DMS153 (cell line): ENCODE results near the gene LACTB.

Experiments
- DNase-seq: peaks from one replicate; lab custom pipeline; 2025; lab: John Stamatoyannopoulos, UW

LACTB gene

GRCh38 chr15:63121382-63122001 lies at the start of gene LACTB:
LACTB (plus strand) TSS chr15:63121861; CDS start chr15:63121872, 11 bp downstream.
- DNase-seq = peak; percentile 29

GRCh38 chr15:63072023-63072650 lies 49.5 kb upstream of the LACTB start:
- no peak for DNase-seq

GRCh38 chr15:63072809-63073277 lies 48.8 kb upstream of the LACTB start:
- no peak for DNase-seq

DNA sequence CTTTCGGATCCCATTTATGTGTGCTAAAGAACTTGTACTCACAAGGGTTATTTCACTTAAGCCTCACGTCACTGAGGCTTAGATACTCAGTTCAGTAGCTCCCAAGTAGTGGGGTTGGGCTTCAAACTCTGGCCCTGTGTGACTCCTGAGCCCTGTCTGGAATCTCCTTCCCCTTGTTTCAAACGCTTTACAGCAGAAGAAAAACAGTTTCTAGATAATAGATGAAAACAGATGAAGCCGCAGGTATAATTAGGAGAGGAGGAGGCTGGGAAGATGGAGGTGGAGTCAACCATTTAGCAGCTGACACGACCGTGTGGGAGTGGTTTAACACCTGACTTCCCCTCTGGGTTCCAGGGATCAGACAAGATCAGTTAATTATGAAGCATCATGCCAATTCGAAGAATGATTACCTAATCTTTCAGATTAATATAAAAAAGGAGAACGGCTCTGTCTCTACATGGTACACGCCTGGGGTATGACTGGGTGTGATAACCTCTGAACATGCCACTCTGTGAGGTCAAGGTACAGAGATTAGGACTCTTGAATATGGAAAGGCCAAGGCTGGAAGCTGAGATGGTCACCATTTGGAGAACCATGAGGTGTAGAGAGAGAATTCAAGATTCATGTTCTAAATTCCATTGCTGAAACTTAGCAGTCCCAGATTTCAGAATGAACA lies 48.0 kb upstream of the LACTB start:
- DNase-seq = no peak

DNA sequence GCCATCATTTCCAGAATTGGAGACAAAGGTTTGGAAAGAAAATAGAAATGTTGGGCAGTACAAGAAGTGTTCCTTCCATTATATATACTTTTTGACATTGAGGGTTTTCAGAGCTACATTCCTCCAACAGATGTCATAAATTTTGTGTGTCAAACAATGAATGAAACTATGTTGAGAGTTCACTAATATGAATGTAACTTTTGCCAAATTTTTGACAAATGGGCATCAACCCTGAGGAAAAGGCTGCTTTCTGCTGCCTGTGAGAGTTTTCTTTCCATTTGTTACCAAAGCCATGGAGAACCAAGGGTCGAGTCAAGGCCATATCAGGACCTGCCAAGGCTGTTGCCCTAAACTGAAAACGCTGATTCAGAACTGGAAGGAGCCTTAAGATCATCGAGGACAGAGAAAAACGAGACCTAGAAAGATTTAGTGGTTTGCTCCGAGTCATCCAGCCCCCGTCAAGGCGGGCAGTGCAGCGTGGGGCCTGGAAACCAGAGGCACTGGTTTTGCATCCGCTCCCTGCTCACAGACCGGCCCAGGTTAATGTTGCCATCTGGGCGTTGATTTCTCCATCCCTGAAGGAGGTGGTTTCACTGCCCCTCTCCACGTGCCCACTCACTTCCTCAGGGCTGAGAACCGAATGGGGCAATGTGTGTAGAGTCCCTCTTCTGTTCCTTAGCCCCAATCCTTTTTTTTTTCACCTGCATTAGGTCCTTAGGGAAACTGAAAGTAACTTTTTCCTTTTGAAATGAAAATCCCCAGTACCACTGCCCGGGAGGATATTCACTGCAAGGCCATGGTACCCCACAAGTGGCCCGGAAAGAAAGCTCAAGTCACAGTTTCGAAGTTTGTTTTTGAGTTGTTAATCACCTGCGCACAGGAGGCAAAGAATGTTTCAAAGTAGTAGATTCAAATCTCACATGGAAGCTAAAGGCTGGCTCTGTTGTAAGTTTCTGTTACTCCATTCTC lies 46.4 kb upstream of the LACTB start:
- DNase-seq = no peak

GRCh38 chr15:63075984-63076713 lies 45.5 kb upstream of the LACTB start:
- DNase-seq = no peak

GRCh38 chr15:63076714-63077046 lies 45.0 kb upstream of the LACTB start:
- no peak for DNase-seq

GRCh38 chr15:63077952-63078351 lies 43.7 kb upstream of the LACTB start:
- no peak for DNase-seq

DNA sequence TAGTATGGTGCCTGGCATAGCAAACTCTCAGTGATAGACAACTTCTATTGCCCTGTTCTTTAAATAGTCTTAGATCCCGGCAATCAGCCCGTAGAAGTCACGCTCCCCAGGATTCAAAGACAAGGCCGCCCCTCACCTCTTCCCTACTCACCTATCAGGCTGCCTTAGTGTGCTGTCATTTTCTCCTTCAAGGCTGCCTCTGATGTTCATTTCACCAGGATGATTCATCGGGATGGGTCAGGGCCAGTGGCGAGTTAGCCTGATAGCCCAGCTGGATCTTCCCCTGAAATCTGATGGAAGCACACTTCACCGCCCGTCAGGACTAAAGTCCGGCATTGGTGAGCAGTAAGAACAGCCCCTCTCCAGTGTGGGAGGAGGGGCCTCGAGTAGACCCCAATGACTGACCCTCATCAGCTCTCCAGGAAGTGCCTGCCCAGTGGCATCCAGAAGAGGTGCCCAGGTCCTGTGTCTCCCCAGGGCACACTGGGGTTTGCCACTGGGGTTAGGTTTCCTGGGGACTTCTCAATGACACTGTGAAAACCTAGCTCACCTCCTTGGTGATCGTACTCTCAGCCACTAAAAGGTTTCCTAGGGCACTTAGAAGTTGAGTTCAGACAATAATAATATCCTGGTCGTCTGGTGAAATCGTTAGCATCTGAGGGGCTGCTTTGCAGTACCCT lies 41.6 kb upstream of the LACTB start:
- no peak for DNase-seq

DNA sequence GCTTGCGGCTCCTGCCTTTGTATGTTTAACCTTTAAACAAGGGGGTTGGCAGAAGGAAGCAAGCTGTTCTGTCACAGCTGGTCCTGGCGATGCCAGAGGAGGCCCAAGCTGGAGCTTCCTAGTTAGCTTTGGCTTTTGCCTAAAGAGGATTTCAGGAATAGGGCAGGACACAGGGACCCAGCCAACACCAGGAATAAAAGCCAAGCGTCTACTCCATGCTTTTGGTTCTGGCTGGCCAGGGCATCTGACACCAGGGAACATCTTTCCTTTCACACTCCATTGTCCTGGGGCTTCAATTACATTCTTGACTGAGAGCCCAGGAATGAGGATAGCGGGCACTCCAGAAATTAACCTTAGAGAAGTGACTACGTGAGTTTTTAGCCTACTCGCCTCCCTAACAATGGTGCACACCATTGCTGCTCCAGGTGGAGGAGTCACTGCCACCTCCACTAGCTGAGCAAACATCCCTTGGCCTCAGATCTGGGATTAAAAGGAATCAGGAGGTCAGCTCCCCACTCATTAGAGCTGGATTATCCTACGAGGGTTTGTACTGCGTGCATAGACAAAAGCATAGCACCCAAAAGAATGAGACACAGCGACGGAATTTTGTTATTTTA lies 40.9 kb upstream of the LACTB start:
- DNase-seq = no peak

GRCh38 chr15:63082366-63082765 lies 39.3 kb upstream of the LACTB start:
- no peak for DNase-seq

DNA sequence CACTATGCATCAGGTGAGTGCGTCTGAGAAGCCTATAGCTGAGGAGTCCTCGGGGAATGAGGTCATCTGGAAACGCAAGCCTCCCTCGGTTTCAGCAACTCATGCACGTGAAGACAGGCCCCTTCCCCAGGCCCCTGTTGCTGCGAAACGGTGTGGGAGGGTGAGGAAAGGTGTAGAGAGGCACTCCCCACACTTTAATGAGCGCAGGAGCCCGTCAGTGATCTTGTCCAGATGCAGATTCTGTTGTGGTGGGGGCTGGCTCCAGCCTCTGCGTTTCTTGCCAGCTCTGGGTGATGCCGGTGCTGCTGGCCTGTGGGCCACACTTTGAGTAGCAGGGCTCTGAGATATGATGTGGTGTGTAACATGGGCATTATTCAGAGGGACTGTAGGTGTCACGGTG lies 38.6 kb upstream of the LACTB start:
- DNase-seq = no peak

GRCh38 chr15:63083541-63083940 lies 38.1 kb upstream of the LACTB start:
- no peak for DNase-seq

- no peak for DNase-seq
Measured at GRCh38 chr15:63084806-63085205, 36.9 kb upstream of the LACTB start.

GRCh38 chr15:63085289-63085688 lies 36.4 kb upstream of the LACTB start:
- DNase-seq = no peak

DNA sequence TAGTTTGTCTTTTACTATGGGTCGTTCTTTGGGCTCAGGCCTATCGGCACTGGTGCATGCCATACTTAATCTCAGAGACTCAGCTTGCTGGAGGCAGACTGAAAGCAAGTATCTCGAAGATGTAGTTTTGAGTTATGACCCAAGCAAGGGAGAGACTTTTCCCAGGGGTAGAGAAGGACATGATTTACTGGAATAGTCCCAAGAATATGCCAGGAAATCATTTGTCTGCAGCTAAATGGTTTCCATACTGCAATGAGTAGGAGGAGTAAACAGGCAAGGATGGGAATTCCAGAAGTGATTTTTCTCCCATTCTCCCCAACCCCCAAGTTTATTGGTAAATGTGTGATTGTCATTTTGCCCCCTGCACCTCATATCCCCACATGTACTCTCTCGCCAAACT lies 35.4 kb upstream of the LACTB start:
- no peak for DNase-seq

DNA sequence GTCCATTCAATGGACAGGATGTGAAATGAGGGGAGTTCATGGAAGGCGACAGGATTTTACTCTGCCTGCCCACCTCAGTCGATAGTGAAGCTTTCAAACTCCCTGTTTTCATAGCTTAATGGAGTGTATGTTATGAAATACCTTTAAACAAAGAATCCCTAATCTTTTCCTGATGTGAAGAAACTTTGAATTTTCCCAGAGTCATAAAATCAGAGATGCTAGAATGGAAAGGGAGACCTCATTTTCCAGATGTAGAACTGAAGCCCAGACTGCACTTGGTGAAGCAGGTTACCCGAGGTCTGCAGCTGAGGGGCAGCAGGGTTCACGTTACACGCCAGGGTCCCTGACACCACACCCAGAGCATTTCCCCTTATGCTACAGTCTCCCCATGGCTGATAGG lies 34.7 kb upstream of the LACTB start:
- DNase-seq = no peak

DNA sequence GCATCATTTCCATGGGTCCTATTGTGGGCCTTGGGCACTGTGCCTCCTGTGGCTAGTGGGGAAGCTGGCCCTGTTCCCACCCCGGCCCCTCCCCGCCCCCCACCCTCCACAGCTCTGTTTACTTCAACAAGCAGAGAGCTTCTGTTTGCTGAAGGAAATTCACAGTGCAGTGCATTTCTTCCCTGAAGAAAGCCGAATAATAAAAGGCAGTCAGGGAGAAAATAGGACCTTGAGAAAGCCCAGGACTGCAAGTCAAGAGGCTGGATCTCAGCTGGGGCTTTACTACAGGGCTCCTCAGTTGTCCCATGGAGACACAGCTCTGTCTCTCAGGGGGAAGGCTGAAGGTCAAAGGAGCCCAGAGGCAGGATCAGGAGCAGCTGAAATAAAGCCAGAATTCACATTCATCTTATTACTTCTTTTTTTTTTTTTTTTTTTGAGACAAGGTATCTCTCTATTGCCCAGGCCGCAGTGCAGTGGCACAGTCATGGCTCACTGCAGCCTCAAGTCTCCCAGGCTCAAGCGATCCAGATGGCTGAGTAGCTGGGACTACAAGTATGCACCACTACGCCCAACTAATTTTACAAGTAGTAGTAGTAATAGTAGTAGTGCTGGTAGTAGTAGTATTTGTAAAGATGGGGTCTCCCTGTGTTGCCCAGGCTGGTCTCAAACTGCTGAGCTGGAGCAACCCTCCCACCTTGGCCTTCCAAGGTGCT lies 33.0 kb upstream of the LACTB start:
- no peak for DNase-seq

DNA sequence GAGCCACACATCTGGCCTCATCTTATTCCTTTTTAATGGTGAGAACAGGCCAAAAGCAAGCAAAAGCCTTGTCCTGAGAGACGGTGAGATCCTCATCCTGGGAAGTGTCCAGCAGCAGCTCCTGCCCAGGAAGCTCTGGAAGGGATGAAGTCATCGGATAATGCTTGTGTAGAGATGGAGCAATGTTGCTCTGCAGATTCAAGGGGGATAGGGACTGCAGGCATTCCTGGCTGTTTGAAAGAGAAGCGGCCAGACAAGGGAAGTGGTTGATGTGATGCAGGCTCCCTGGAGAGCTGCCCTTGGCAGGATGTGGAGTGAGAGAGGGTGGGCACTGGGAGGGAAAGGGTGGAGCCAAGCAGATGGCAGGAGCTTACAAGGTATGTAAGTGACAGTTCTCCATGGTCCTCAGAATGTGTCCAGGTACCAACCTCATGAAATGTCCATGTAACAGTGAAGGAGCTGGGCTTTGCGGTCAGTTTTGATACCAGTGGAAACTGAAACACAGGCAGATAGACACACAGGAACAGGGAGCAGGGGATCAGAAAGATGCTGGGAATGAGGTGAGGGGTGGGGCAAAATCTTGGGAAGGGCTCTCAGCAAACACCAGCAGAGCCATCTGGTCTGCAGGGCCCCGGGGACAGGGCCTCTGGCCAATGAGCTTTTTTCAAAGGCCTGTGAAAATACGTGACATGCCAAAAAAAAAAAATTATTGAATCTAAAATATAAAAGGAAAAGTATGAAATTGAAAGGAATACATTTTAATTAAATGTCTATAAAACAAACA lies 32.2 kb upstream of the LACTB start:
- DNase-seq = peak; percentile 14
